Liver (tissue), 3 donors: ENCODE data around the gene CLTRN.

Experiments used
- GABPA ChIP-seq, 2 donors: IDR thresholded peaks in 1 of 2; conservative IDR thresholded peaks in 1 of 2; 2 replicates each; pipeline ENCODE4 v1.6.1; 2016; ENCODE audit warnings: antibody characterized with exemption in 2 of 2, mild to moderate bottlenecking in 1 of 2, moderate library complexity in 1 of 2
- TF ChIP-seq, protein P1 (sequence below): fragments of 150-350 bp; IDR thresholded peaks from 2 replicates; pipeline ENCODE4 v1.5.1; 2017; ENCODE audit warnings: improper control_type of control experiment, low read depth, low read length; ENCODE audit not compliant: missing input control
- donor health status: healthy.
- donor health status: healthy.

DNA sequence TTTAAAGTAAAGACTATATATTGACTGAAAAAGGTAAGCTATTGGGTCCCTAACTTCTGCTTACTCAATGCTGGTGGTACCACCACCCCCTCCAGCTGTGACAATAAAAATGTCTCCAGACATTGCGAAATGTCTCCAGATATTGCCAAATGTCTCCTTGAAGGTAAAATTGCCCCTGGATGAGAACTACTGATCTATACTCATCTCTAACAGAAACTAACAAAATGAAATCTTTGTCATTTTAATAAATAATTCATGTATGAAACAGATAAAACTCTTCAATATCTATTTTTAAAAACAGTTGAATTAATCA lies 20.1 kb downstream of the CLTRN start:
- TF ChIP-seq, protein P1, sequence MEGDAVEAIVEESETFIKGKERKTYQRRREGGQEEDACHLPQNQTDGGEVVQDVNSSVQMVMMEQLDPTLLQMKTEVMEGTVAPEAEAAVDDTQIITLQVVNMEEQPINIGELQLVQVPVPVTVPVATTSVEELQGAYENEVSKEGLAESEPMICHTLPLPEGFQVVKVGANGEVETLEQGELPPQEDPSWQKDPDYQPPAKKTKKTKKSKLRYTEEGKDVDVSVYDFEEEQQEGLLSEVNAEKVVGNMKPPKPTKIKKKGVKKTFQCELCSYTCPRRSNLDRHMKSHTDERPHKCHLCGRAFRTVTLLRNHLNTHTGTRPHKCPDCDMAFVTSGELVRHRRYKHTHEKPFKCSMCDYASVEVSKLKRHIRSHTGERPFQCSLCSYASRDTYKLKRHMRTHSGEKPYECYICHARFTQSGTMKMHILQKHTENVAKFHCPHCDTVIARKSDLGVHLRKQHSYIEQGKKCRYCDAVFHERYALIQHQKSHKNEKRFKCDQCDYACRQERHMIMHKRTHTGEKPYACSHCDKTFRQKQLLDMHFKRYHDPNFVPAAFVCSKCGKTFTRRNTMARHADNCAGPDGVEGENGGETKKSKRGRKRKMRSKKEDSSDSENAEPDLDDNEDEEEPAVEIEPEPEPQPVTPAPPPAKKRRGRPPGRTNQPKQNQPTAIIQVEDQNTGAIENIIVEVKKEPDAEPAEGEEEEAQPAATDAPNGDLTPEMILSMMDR, result no peak
- TF ChIP-seq GABPA (IDR thresholded peaks at IDR 0.05 in 1 of 2, conservative IDR thresholded peaks at IDR 0.05 in 1 of 2), result no peak
